H9 (cell line): ENCODE results near the gene MAGEH1. TPM values are rescaled to one million over a fixed set of nuclear protein-coding genes. Genes with fewer than 3 reads are reported as not detected.

Experiments used
- DNase-seq: peaks from one replicate; pipeline ENCODE4 v3.0.0-alpha.2; 2017
- H2AFZ ChIP-seq: one replicate; pipeline ENCODE4 v1.6.1; 2013; ENCODE audit warnings: mild to moderate bottlenecking, low read length, control low read depth, moderate library complexity
- H2AK5ac ChIP-seq: 2 replicates; pipeline ENCODE4 v1.6.1; 2013; ENCODE audit warnings: low read length, control low read depth, mixed read lengths; ENCODE audit not compliant: insufficient read length
- H2BK120ac ChIP-seq: one replicate; pipeline ENCODE4 v1.6.1; 2013; ENCODE audit warnings: low read depth, mild to moderate bottlenecking, low read length, control low read depth, inconsistent platforms; ENCODE audit not compliant: poor library complexity, severe bottlenecking
- H2BK12ac ChIP-seq: 2 replicates; pipeline ENCODE4 v1.6.1; 2013; ENCODE audit warnings: low read length, control low read depth, mixed read lengths, low read depth; ENCODE audit not compliant: insufficient read length
- H2BK15ac ChIP-seq: 2 replicates; pipeline ENCODE4 v1.6.1; 2013; ENCODE audit warnings: low read depth, low read length, control low read depth
- H2BK20ac ChIP-seq: one replicate; pipeline ENCODE4 v1.6.1; 2013; ENCODE audit warnings: low read depth, mild to moderate bottlenecking, low read length, control low read depth, inconsistent platforms; ENCODE audit not compliant: poor library complexity, severe bottlenecking
- H2BK5ac ChIP-seq: 2 replicates; pipeline ENCODE4 v1.6.1; 2013; ENCODE audit warnings: low read length, control low read depth, mixed read lengths; ENCODE audit not compliant: insufficient read length
- H3K14ac ChIP-seq: 2 replicates; pipeline ENCODE4 v1.6.1; 2013; ENCODE audit warnings: low read length, control low read depth; ENCODE audit not compliant: insufficient read depth
- H3K18ac ChIP-seq: 2 replicates; pipeline ENCODE4 v1.6.1; 2013; ENCODE audit warnings: low read depth, mild to moderate bottlenecking, mixed read lengths, low read length, control low read depth; ENCODE audit not compliant: insufficient read length
- H3K23ac ChIP-seq: 2 replicates; pipeline ENCODE4 v1.6.1; 2013; ENCODE audit warnings: low read length, control low read depth, mixed read lengths, low read depth; ENCODE audit not compliant: insufficient read length
- H3K23me2 ChIP-seq: 2 replicates; pipeline ENCODE4 v1.6.1; 2013; ENCODE audit warnings: low read depth, mild to moderate bottlenecking, mixed read lengths, low read length, control low read depth; ENCODE audit not compliant: insufficient read length, poor library complexity, severe bottlenecking
- H3K27ac ChIP-seq: 2 replicates; pipeline ENCODE4 v1.5.1; 2013; ENCODE audit warnings: low read length, control low read depth, mixed read lengths, low read depth; ENCODE audit not compliant: insufficient read length
- H3K27me3 ChIP-seq: 2 replicates; pipeline ENCODE4 v1.6.1; 2013; ENCODE audit warnings: low read length, control low read depth, inconsistent platforms; ENCODE audit not compliant: insufficient read depth
- H3K4ac ChIP-seq: 2 replicates; pipeline ENCODE4 v1.6.1; 2013; ENCODE audit warnings: low read depth, mild to moderate bottlenecking, control low read depth, inconsistent platforms, low read length, moderate library complexity
- H3K4me1 ChIP-seq: 2 replicates; pipeline ENCODE4 v1.6.1; 2013; ENCODE audit warnings: low read length, control low read depth, inconsistent platforms; ENCODE audit not compliant: insufficient read depth
- H3K4me2 ChIP-seq: 2 replicates; pipeline ENCODE4 v1.6.1; 2013; ENCODE audit warnings: low read length, control low read depth, mixed read lengths; ENCODE audit not compliant: insufficient read length, insufficient read depth
- H3K56ac ChIP-seq: 2 replicates; pipeline ENCODE4 v1.6.1; 2013; ENCODE audit warnings: low read depth, mild to moderate bottlenecking, mixed read lengths, low read length, control low read depth; ENCODE audit not compliant: insufficient read length
- H3K79me1 ChIP-seq: 2 replicates; pipeline ENCODE4 v1.6.1; 2013; ENCODE audit warnings: low read depth, mild to moderate bottlenecking, moderate library complexity, low read length, control low read depth, inconsistent platforms; ENCODE audit not compliant: insufficient read depth, poor library complexity, severe bottlenecking
- H3K79me2 ChIP-seq: 2 replicates; pipeline ENCODE4 v1.6.1; 2013; ENCODE audit warnings: low read length, control low read depth, inconsistent platforms; ENCODE audit not compliant: insufficient read depth
- H3K9ac ChIP-seq: 2 replicates; pipeline ENCODE4 v1.6.1; 2013; ENCODE audit warnings: low read length, control low read depth, mixed read lengths; ENCODE audit not compliant: insufficient read length; ENCODE audit errors: extremely low read depth
- H3K9me3 ChIP-seq: one replicate; pipeline ENCODE4 v1.6.1; 2013; ENCODE audit warnings: low read depth, low read length, inconsistent platforms; ENCODE audit not compliant: control insufficient read depth
- H3T11ph ChIP-seq: one replicate; pipeline ENCODE4 v1.6.1; 2013; ENCODE audit warnings: mild to moderate bottlenecking, low read length, control low read depth, inconsistent platforms
- H4K20me1 ChIP-seq: one replicate; pipeline ENCODE4 v1.6.1; 2013; ENCODE audit not compliant: control insufficient read depth, insufficient read length, insufficient read depth
- H4K5ac ChIP-seq: 2 replicates; pipeline ENCODE4 v1.6.1; 2013; ENCODE audit warnings: low read depth, mild to moderate bottlenecking, mixed read lengths, low read length, control low read depth; ENCODE audit not compliant: insufficient read length
- H4K8ac ChIP-seq: replicated peaks from 2 replicates; pipeline ENCODE4 v1.6.1; 2013; ENCODE audit warnings: low read length, control low read depth, mixed read lengths, low read depth; ENCODE audit not compliant: insufficient read length
- H4K91ac ChIP-seq: 2 replicates; pipeline ENCODE4 v1.6.1; 2013; ENCODE audit warnings: low read depth, mild to moderate bottlenecking, moderate library complexity, mixed read lengths, low read length, control low read depth; ENCODE audit not compliant: insufficient read length
- H3K27ac Mint-ChIP-seq, 3 experiments: 2 replicates in 2 of 3; 3 replicates in 1 of 3; pipeline ENCODE4 v1.8.0; 2020 to 2021; ENCODE audit warnings: mixed read lengths in 3 of 3, mild to moderate bottlenecking in 1 of 3, moderate library complexity in 1 of 3
- H3K27me3 Mint-ChIP-seq: 2 replicates; pipeline ENCODE4 v1.8.0; 2021; ENCODE audit warnings: low read depth, mild to moderate bottlenecking, moderate library complexity, mixed read lengths
- H3K36me3 Mint-ChIP-seq, 3 experiments: 2 replicates in 2 of 3; 3 replicates in 1 of 3; pipeline ENCODE4 v1.8.0; 2020 to 2021; ENCODE audit warnings: low read depth in 3 of 3, mixed read lengths in 3 of 3; ENCODE audit not compliant: insufficient read depth in 1 of 3
- H3K4me1 Mint-ChIP-seq, 2 experiments: 2 replicates each; pipeline ENCODE4 v1.8.0; 2020; ENCODE audit warnings: mixed read lengths in 2 of 2
- H3K4me3 Mint-ChIP-seq, 2 experiments: 2 replicates in 1 of 2; 3 replicates in 1 of 2; pipeline ENCODE4 v1.8.0; 2020 to 2021; ENCODE audit warnings: mild to moderate bottlenecking in 2 of 2, mixed read lengths in 2 of 2, moderate library complexity in 1 of 2
- H3K9me3 Mint-ChIP-seq, 2 experiments: 2 replicates in 1 of 2; 3 replicates in 1 of 2; pipeline ENCODE4 v1.8.0; 2020; ENCODE audit warnings: mild to moderate bottlenecking in 2 of 2, mixed read lengths in 2 of 2, moderate library complexity in 1 of 2
- CTCF ChIP-seq: fragments of 200-600 bp; sonication (generic); conservative IDR thresholded peaks from 3 replicates; pipeline ENCODE4 v1.8.0; 2021; ENCODE audit warnings: antibody characterized with exemption, mild to moderate bottlenecking
- WGBS: extraction: QIAGEN DNeasy Blood & Tissue Kit; methylation state at CpG from one replicate; pipeline ENCODE4 v1.1.7; 2013; ENCODE audit warnings: missing lambda C conversion rate, low lambda C conversion rate, mixed read lengths; ENCODE audit not compliant: insufficient read length; ENCODE audit errors: extremely low coverage; 5-methylcytosine and 5-hydroxymethylcytosine counted together
- total RNA-seq: library from RNA; stranded (reverse); gene quantifications from 2 replicates; pipeline ENCODE4 v1.2.1, GENCODE V29; 2021

Gene MAGEH1
- total RNA-seq, 1 experiment from 2014 or later = 7.3 TPM

DNA sequence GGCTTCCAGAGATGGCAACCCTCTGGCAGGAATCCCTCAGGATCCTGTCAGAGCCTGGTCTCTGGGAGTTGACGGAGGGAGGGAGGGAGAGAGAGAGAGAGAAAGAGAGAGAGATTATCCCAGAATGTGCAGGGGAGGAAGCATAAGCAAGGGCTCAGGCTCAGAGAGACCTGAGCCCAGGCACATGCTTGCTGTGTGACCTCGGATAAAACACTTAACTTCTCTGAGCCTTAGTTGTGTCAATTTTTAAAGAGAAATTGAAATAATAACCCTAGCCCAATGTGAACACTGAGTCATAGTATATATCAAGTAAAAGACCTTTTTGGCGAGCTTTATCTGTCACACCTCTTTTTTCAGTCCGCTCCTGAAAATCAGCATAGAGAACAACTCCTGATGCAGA, 38.2 kb downstream of the MAGEH1 start:
- H3K23me2 ChIP-seq = no peaks in the 10 kb centered on the region
- H2BK20ac ChIP-seq = no peak overlapping the region
- Mint-ChIP-seq H3K4me3 (peak overlapping the region; percentile 90 to 93), H3K27me3 (peaks cover 3% of the 10 kb centered on the region), H3K4me1 (peaks cover 4 to 5% of the 10 kb centered on the region in 2 experiments; a peak in 3 of 4 replicates), H3K27ac (peak overlapping the region in 2 of 3 experiments; percentile 98 to 99; a peak in 1 of 7 replicates), H3K9me3 (peaks cover 41 to 57% of the 10 kb centered on the region in 2 experiments), H3K36me3 (peaks cover 5 to 18% (median 14%) of the 10 kb centered on the region in 3 experiments; a peak in 6 of 7 replicates)
- no peak overlapping the region for H3K23ac ChIP-seq
- no peak overlapping the region for H4K91ac ChIP-seq
- H3K9ac ChIP-seq = no peak overlapping the region
- H4K5ac ChIP-seq = no peak overlapping the region
- H3K4me2 ChIP-seq = peak overlapping the region; percentile 61
- H3K18ac ChIP-seq = no peak overlapping the region
- no peaks in the 10 kb centered on the region for H3K79me2 ChIP-seq
- no CpG with 5 or more reads among the region's 4 CpGs for WGBS
- no peaks in the 10 kb centered on the region for H3K79me1 ChIP-seq
- H2BK15ac ChIP-seq = no peak overlapping the region
- H2BK12ac ChIP-seq = no peak overlapping the region
- H3K9me3 ChIP-seq = peaks cover 35% of the 10 kb centered on the region
- H2AK5ac ChIP-seq = no peak overlapping the region
- H3K27ac ChIP-seq = no peak overlapping the region
- no peaks in the 10 kb centered on the region for H3K4me1 ChIP-seq
- no peak for DNase-seq
- H3K27me3 ChIP-seq = 0 out of 2 replicates have a peak, but pooled peaks cover 4% of the 10 kb centered on the region
- H4K8ac ChIP-seq = no peak overlapping the region
- H3T11ph ChIP-seq = no peak overlapping the region
- no peak for TF ChIP-seq CTCF
- no peaks in the 10 kb centered on the region for H4K20me1 ChIP-seq
- no peak overlapping the region for H2BK5ac ChIP-seq
- H3K14ac ChIP-seq = no peak overlapping the region
- H2AFZ ChIP-seq = no peak overlapping the region
- no peak overlapping the region for H3K4ac ChIP-seq
- H2BK120ac ChIP-seq = no peak overlapping the region
- H3K56ac ChIP-seq = no peak overlapping the region
